K562 (cell line): ENCODE results near the gene PHB1. TPM values are rescaled to one million over a fixed set of nuclear protein-coding genes. Genes with fewer than 3 reads are reported as not detected.

ENCODE experiments used
- ATAC-seq: fragments of 200-7000 bp; cut with Tn5 transposase; 3 replicates; pipeline ENCODE4 v1.9.1; 2020; ENCODE audit warnings: moderate library complexity
- BruUV-seq: library from RNA; stranded (reverse); fragments of 400-500 nt; replicated peaks from 2 replicates; lab custom pipeline; 2021; lab: Mats Ljungman, UMichigan
- CTCF ChIA-PET: fragments of 300-600 bp; formaldehyde crosslinking; extraction: SDS; loops from one replicate; lab custom pipeline; 2021; ENCODE audit warnings: low intra/inter-chr PET ratio; lab: Yijun Ruan, JAX
- POLR2A ChIA-PET: fragments of 300-600, 350-650 bp; sonication (Branson Sonifier 250); formaldehyde crosslinking; extraction: SDS; loops from one replicate; lab custom pipeline; 2021; ENCODE audit warnings: antibody characterized with exemption, inconsistent platforms; lab: Yijun Ruan, JAX
- DNase-seq, 4 experiments: peaks; one replicate each; pipeline versions ENCODE4 v3.0.0 to v3.0.0-alpha.2; 2011 to 2018; ENCODE audit warnings: low spot score in 3 of 4, mixed read lengths in 3 of 4; ENCODE audit errors: extremely low read depth in 1 of 4
- FAIRE-seq: peaks from 2 replicates; lab custom pipeline; 2011; peaks lifted over from hg19 to GRCh38; lab: Jason Lieb, UNC
- H2AFZ ChIP-seq: 2 replicates; pipeline ENCODE4 v1.6.0; 2011; ENCODE audit warnings: low read depth, low read length, control low read depth, inconsistent platforms
- H3K27ac ChIP-seq: fragments of 200-600 bp; 3 replicates; pipeline ENCODE4 v1.8.0; 2011; ENCODE audit warnings: low read depth, mild to moderate bottlenecking, control low read depth, inconsistent platforms, low read length, moderate library complexity, mixed read lengths; ENCODE audit errors: extremely low read depth
- H3K27me3 ChIP-seq, 2 experiments: fragments of 300-600 bp in 1 of 2; 2 replicates in 1 of 2; 3 replicates in 1 of 2; pipeline versions ENCODE4 v1.6.0 to v1.8.0; 2011; ENCODE audit warnings: inconsistent platforms in 2 of 2, low read length in 2 of 2, mild to moderate bottlenecking in 1 of 2, mixed read lengths in 1 of 2, moderate library complexity in 1 of 2; ENCODE audit not compliant: control insufficient read depth in 2 of 2, insufficient read depth in 2 of 2
- H3K36me3 ChIP-seq: fragments of 300-600 bp; 3 replicates; pipeline ENCODE4 v1.8.0; 2011; ENCODE audit warnings: mild to moderate bottlenecking, low read length, inconsistent platforms; ENCODE audit not compliant: control insufficient read depth, insufficient read depth
- H3K4me1 ChIP-seq, 2 experiments: fragments of 200-600 bp in 1 of 2; replicated peaks in 1 of 2; 2 replicates in 1 of 2; 3 replicates in 1 of 2; pipeline versions ENCODE4 v1.5.1 to v1.8.0; 2011; ENCODE audit warnings: inconsistent platforms in 2 of 2, low read length in 2 of 2, mild to moderate bottlenecking in 1 of 2, mixed read lengths in 1 of 2, moderate library complexity in 1 of 2; ENCODE audit not compliant: control insufficient read depth in 2 of 2, insufficient read depth in 2 of 2
- H3K4me2 ChIP-seq: 2 replicates; pipeline ENCODE4 v1.6.1; 2011; ENCODE audit warnings: low read length, control low read depth, inconsistent platforms, mixed read lengths; ENCODE audit not compliant: insufficient read depth
- H3K4me3 ChIP-seq: fragments of 200-600 bp; sonication (generic), shearing (Covaris generic); 2 replicates; pipeline ENCODE4 v1.5.1; 2016; ENCODE audit warnings: control low read depth, inconsistent platforms
- H3K79me2 ChIP-seq: fragments of 200-600 bp; 3 replicates; pipeline ENCODE4 v1.8.0; 2011; ENCODE audit warnings: low read length, inconsistent platforms; ENCODE audit not compliant: control insufficient read depth, insufficient read depth
- H3K9ac ChIP-seq, 2 experiments: 2 replicates each; pipeline versions ENCODE4 v1.6.0 to v1.6.1; 2011; ENCODE audit warnings: low read depth in 2 of 2, low read length in 2 of 2, control low read depth in 1 of 2, inconsistent platforms in 1 of 2, mild to moderate bottlenecking in 1 of 2, mixed read lengths in 1 of 2; ENCODE audit not compliant: insufficient read depth in 1 of 2
- H3K9me1 ChIP-seq: one replicate; pipeline ENCODE4 v1.6.0; 2011; ENCODE audit warnings: inconsistent platforms, mild to moderate bottlenecking, low read length, moderate library complexity; ENCODE audit not compliant: control insufficient read depth, insufficient read depth
- H3K9me3 ChIP-seq: replicated peaks from 2 replicates; pipeline ENCODE4 v1.5.1; 2011; ENCODE audit warnings: low read depth, low read length, inconsistent platforms; ENCODE audit not compliant: control insufficient read depth, insufficient read depth
- H4K20me1 ChIP-seq: replicated peaks from 2 replicates; pipeline ENCODE4 v1.6.1; 2011; ENCODE audit warnings: low read length, inconsistent platforms, mixed read lengths; ENCODE audit not compliant: control insufficient read depth, insufficient read depth
- ELF1 ChIP-seq: fragments of 200-800 bp; sonication (Bioruptor generic); IDR thresholded peaks from 2 replicates; pipeline ENCODE4 v1.6.1; 2016; ENCODE audit warnings: missing genetic modification characterization, missing compliant biosample characterization
- PKNOX1 ChIP-seq: fragments of 450-650 bp; IDR thresholded peaks from 2 replicates; pipeline ENCODE4 v1.6.1; 2016
- WGBS: fragments of 100-300 bp; shearing (Covaris generic); methylation state at CpG from one replicate; pipeline ENCODE4 v1.1.6; 2016; ENCODE audit warnings: low coverage, mixed read lengths; ENCODE audit not compliant: insufficient coverage; ENCODE audit errors: missing lambda C conversion rate; 5-methylcytosine and 5-hydroxymethylcytosine counted together
- in situ Hi-C: fragments of 300-500 bp; cut with MboI; formaldehyde crosslinking; loops from 4 replicates; pipeline ENCODE4 v1.15.0; 2018; ENCODE audit warnings: inconsistent platforms, mixed read lengths
- intact Hi-C: fragments of 100-400 bp; cut with micrococcal nuclease; formaldehyde crosslinking; loops from 2 replicates; pipeline ENCODE4 v1.14.2; 2022
- polyA plus RNA-seq, 8 experiments: library from polyadenylated mRNA; depleted of rRNA in 4 of 8; stranded (reverse) in 5 of 8; unstranded in 3 of 8; fragments of >200 nt; fragmentation: Nextera tagmentation in 2 of 8; fragmentation: Illumina TruSeq in 1 of 8; extraction: Ambion mirVana in 2 of 8; extraction: Trizol in 1 of 8; gene quantifications; 2 replicates each; pipeline versions ENCODE4 v1.2.1 to v1.2.3, GENCODE V29; 2011 to 2014; ENCODE audit warnings: inconsistent platforms in 1 of 8, missing spikeins in 1 of 8
- total RNA-seq, 7 experiments: library from RNA; depleted of rRNA in 6 of 7; stranded (reverse); fragments of >200 nt in 6 of 7; fragmentation: Illumina TruSeq in 2 of 7; extraction: Trizol in 2 of 7; gene quantifications; 2 replicates each; pipeline versions ENCODE4 v1.2.1 to v1.2.3, GENCODE V29; 2011 to 2021; ENCODE audit warnings: low replicate concordance in 1 of 7

Gene PHB1
- total and polyA plus RNA-seq, 9 of the 15 experiments (the other 6 are each of a cell fraction or from before 2014, with no cell fraction given) = 191 to 818 (median 349) TPM

- H3K4me3 ChIP-seq = no peak overlapping the region
- CTCF ChIA-PET = interaction anchor here (0.6 kb wide), 1 partner anchor 336 kb away, joined by 3 read pairs; no protein-coding TSS in a partner anchor
Measured at GRCh38 chr17:49363251-49363650, 51.4 kb downstream of the PHB1 start.

More at GRCh38 chr17:49363251-49363650, 51.4 kb downstream of the PHB1 start:
- ATAC-seq (no peak), FAIRE-seq (no peak), DNase-seq (no peak)
- intact Hi-C loops (no loop called here), in situ Hi-C loops (no loop called here)
- BruUV-seq = no TSS peak
- peaks cover 34% of the 10 kb centered on the region for H3K79me2 ChIP-seq
- no peaks in the 10 kb centered on the region for H3K9me3 ChIP-seq
- peak overlapping the region in 1 of 2 experiments; percentile 21; a peak in 1 of 4 replicates for H3K9ac ChIP-seq
- peak overlapping the region; percentile 81 for H3K4me2 ChIP-seq
- peak; percentile 26; the same call in 1 of the 2 replicates for TF ChIP-seq PKNOX1
- no peak for TF ChIP-seq ELF1
- POLR2A ChIA-PET = no interaction called here
- H4K20me1 ChIP-seq = no peaks in the 10 kb centered on the region; the same call in 1 of the 2 replicates
- H3K4me1 ChIP-seq = peaks cover 15 to 38% of the 10 kb centered on the region in 2 experiments; a peak in 4 of 5 replicates
- no peaks in the 10 kb centered on the region for H3K27me3 ChIP-seq
- H3K9me1 ChIP-seq = no peaks in the 10 kb centered on the region
- H2AFZ ChIP-seq = peak overlapping the region; percentile 97
- H3K36me3 ChIP-seq = no peaks in the 10 kb centered on the region
- H3K27ac ChIP-seq = no peak overlapping the region; the same call in 2 of the 3 replicates
- WGBS = 76% methylated on average over 4 of the region's 4 CpGs
